NOMO-1 treated with DMSO at 0.1 percent for 48 hours (cell line): Measurements from ENCODE around the gene PPOX.
A peak's percentile ranks its signal among the peaks of the same experiment; 100 is the strongest.

Experiments used
- DNase-seq: peaks from one replicate; lab custom pipeline; 2025; ENCODE audit not compliant: unreplicated experiment; lab: John Stamatoyannopoulos, UW

PPOX gene

GRCh38 chr1:161153176-161153575, 13.1 kb upstream of the PPOX start:
- no peak for DNase-seq

GRCh38 chr1:161153682-161154337, 12.4 kb upstream of the PPOX start, which contains the start of gene UFC1:
Gene UFC1 (plus strand): TSS chr1:161153978. CDS start chr1:161153998, 20 bp downstream.
- DNase-seq = peak; percentile 93

GRCh38 chr1:161157867-161158266, 8.4 kb upstream of the PPOX start:
- DNase-seq = no peak

GRCh38 chr1:161158316-161159010, 7.8 kb upstream of the PPOX start:
- no peak for DNase-seq

- peak; percentile 85 for DNase-seq
These were observed 6.9 kb upstream of the PPOX start, which contains the start of gene USP21 for GRCh38 chr1:161159087-161159912. Gene USP21 (plus strand): TSS chr1:161159500. CDS start chr1:161160641, 1,141 bp downstream.

- no peak for DNase-seq
These were observed 6.3 kb upstream of the PPOX start for GRCh38 chr1:161159913-161160243.

- DNase-seq = no peak
These were observed 5.5 kb upstream of the PPOX start for GRCh38 chr1:161160671-161161145.

GRCh38 chr1:161161652-161162051, 4.6 kb upstream of the PPOX start:
- DNase-seq = no peak

- DNase-seq = no peak
These were observed 4.2 kb upstream of the PPOX start for GRCh38 chr1:161162052-161162451.

GRCh38 chr1:161162806-161163205, 3.4 kb upstream of the PPOX start:
- DNase-seq = no peak

- no peak for DNase-seq
These were observed 2.4 kb upstream of the PPOX start for GRCh38 chr1:161163793-161164192.

GRCh38 chr1:161164901-161165610, 1.2 kb upstream of the PPOX start:
- no peak for DNase-seq

- peak; percentile 20 for DNase-seq
These were observed 683 bp downstream of the PPOX start for GRCh38 chr1:161166669-161167548.

- no peak for DNase-seq
These were observed 2.7 kb downstream of the PPOX start for GRCh38 chr1:161168906-161169305.

- DNase-seq = no peak
These were observed 5.0 kb downstream of the PPOX start for GRCh38 chr1:161171191-161171590.

GRCh38 chr1:161171696-161172095, 5.5 kb downstream of the PPOX start:
- no peak for DNase-seq

- no peak for DNase-seq
These were observed 6.1 kb downstream of the PPOX start for GRCh38 chr1:161172349-161172748.

- no peak for DNase-seq
These were observed 6.7 kb downstream of the PPOX start for GRCh38 chr1:161172776-161173376.

GRCh38 chr1:161173711-161174110, 7.5 kb downstream of the PPOX start:
- no peak for DNase-seq

GRCh38 chr1:161174911-161175310, 8.7 kb downstream of the PPOX start:
- no peak for DNase-seq
